DMS153 treated with DMSO at 0.1 percent for 48 hours (cell line): ENCODE measurements around the gene KLK1.
A peak's percentile ranks its signal among the peaks of the same experiment; 100 is the strongest.

Experiments used
- DNase-seq: peaks from one replicate; lab custom pipeline; 2025; ENCODE audit not compliant: unreplicated experiment; lab: John Stamatoyannopoulos, UW

The KLK1 gene

GRCh38 chr19:50836543-50837195, 13.1 kb upstream of the KLK1 start:
- no peak for DNase-seq

GRCh38 chr19:50835785-50836542, 12.4 kb upstream of the KLK1 start:
- DNase-seq: peak; percentile 69

- peak; percentile 41 for DNase-seq
Observed at GRCh38 chr19:50835103-50835784, 11.7 kb upstream of the KLK1 start.

- DNase-seq: no peak
Observed at GRCh38 chr19:50833802-50834167, 10.2 kb upstream of the KLK1 start.

GRCh38 chr19:50833117-50833801, 9.7 kb upstream of the KLK1 start, which contains the start of gene KLK15:
TSS of gene KLK15 (minus strand) at chr19:50833574. CDS start at chr19:50831492, 2,082 bp downstream.
- DNase-seq: no peak

- no peak for DNase-seq
Observed at GRCh38 chr19:50832666-50833065, 9.1 kb upstream of the KLK1 start.

- DNase-seq: no peak
Observed at GRCh38 chr19:50831026-50831396, 7.4 kb upstream of the KLK1 start.

- no peak for DNase-seq
Observed at GRCh38 chr19:50830266-50831025, 6.9 kb upstream of the KLK1 start.

GRCh38 chr19:50829801-50830200, 6.2 kb upstream of the KLK1 start:
- no peak for DNase-seq

GRCh38 chr19:50827476-50827875, 3.9 kb upstream of the KLK1 start:
- DNase-seq: no peak

GRCh38 chr19:50826492-50827240, 3.1 kb upstream of the KLK1 start:
- no peak for DNase-seq

GRCh38 chr19:50822661-50823208, 852 bp downstream of the KLK1 start:
- DNase-seq: no peak

GRCh38 chr19:50821622-50822021, 2.0 kb downstream of the KLK1 start:
- DNase-seq: no peak

- DNase-seq: no peak
Observed at GRCh38 chr19:50821248-50821612, 2.4 kb downstream of the KLK1 start.

GRCh38 chr19:50820549-50821247, 2.9 kb downstream of the KLK1 start:
- DNase-seq: peak; percentile 14

GRCh38 chr19:50820086-50820485, 3.5 kb downstream of the KLK1 start:
- no peak for DNase-seq

- DNase-seq: no peak
Observed at GRCh38 chr19:50819636-50820035, 4.0 kb downstream of the KLK1 start.

- DNase-seq: no peak
Observed at GRCh38 chr19:50818859-50819472, 4.6 kb downstream of the KLK1 start.
